ENCODE data around the gene AMMECR1. TPM values are rescaled to one million over a fixed set of nuclear protein-coding genes. Genes with fewer than 3 reads are reported as not detected.

Gene AMMECR1
- total RNA-seq, 2 donors from 2014 or later, result 1.7 to 2.5 TPM

DNA sequence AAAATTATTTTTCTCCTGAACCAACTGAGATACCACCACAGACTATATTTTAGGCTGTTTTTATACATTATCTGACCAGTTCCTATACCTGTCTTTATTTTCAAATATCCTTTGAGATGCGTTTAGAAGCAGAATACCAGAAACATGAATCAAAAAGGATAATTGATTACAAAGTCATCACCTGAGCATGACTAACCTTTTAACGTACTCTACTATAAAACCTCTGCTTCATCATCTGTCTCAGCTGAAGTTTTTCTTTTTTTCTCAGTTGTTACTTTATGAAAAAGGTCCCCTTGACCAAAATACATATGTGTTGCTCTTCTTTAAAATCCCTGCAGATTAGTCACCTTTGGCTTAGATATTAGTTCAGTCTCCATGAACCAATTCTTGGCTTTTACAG is 109.8 kb downstream of the AMMECR1 start:
- TF ChIP-seq, protein P1, sequence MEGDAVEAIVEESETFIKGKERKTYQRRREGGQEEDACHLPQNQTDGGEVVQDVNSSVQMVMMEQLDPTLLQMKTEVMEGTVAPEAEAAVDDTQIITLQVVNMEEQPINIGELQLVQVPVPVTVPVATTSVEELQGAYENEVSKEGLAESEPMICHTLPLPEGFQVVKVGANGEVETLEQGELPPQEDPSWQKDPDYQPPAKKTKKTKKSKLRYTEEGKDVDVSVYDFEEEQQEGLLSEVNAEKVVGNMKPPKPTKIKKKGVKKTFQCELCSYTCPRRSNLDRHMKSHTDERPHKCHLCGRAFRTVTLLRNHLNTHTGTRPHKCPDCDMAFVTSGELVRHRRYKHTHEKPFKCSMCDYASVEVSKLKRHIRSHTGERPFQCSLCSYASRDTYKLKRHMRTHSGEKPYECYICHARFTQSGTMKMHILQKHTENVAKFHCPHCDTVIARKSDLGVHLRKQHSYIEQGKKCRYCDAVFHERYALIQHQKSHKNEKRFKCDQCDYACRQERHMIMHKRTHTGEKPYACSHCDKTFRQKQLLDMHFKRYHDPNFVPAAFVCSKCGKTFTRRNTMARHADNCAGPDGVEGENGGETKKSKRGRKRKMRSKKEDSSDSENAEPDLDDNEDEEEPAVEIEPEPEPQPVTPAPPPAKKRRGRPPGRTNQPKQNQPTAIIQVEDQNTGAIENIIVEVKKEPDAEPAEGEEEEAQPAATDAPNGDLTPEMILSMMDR (IDR thresholded peaks at IDR 0.05), result no peak
- H3K36me3 ChIP-seq, result no peaks in the 10 kb centered on the region
- H3K4me1 ChIP-seq, result no peaks in the 10 kb centered on the region
- no peak overlapping the region for H3K27ac ChIP-seq
- H3K4me3 ChIP-seq, result no peak overlapping the region
- H3K27me3 ChIP-seq, result no peaks in the 10 kb centered on the region
- no peaks in the 10 kb centered on the region for H3K9me3 ChIP-seq
- DNase-seq (ENCODE audit: low spot score), result no peak

DNA sequence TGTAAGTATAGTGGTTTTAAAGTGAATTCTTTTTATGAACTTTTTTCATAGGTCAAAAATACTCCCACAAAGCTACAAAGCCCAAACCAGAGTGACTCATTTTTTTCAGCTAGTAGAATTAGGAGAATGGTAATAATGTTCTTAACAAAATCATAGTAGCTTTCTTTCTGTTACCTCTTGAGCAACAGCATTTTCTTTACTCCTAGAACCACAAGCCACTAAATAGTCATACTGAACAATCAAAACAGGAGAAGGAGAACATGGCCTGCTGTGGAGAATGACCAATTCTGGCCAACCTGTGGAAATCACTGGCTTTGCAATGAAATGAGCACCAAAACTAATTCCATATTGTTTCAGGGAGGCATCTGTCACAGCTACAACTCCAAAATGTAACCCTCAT is 112.9 kb downstream of the AMMECR1 start:
- Histone ChIP-seq H3K4me1 (no peaks in the 10 kb centered on the region), H3K9me3 (no peaks in the 10 kb centered on the region), H3K27ac (no peak overlapping the region), H3K4me3 (no peak overlapping the region), H3K36me3 (no peaks in the 10 kb centered on the region), H3K27me3 (no peaks in the 10 kb centered on the region)
- DNase-seq (ENCODE audit: low spot score), result no peak
- TF ChIP-seq, protein P1 (IDR thresholded peaks at IDR 0.05), result no peak

GRCh38 chrX:110201799-110202198 is 116.1 kb downstream of the AMMECR1 start:
- Histone ChIP-seq H3K36me3 (no peaks in the 10 kb centered on the region), H3K27ac (no peak overlapping the region), H3K9me3 (no peaks in the 10 kb centered on the region), H3K4me1 (no peaks in the 10 kb centered on the region), H3K4me3 (no peak overlapping the region), H3K27me3 (no peaks in the 10 kb centered on the region)
- TF ChIP-seq, protein P1 (IDR thresholded peaks at IDR 0.05), result no peak
- DNase-seq (ENCODE audit: low spot score), result no peak

GRCh38 chrX:110194977-110195376 is 122.9 kb downstream of the AMMECR1 start:
- H3K27ac ChIP-seq, result no peak overlapping the region
- no peak for DNase-seq (ENCODE audit: low spot score)
- H3K9me3 ChIP-seq, result no peaks in the 10 kb centered on the region
- TF ChIP-seq, protein P1 (IDR thresholded peaks at IDR 0.05), result no peak
- no peak overlapping the region for H3K4me3 ChIP-seq
- H3K36me3 ChIP-seq, result no peaks in the 10 kb centered on the region
- H3K4me1 ChIP-seq, result no peaks in the 10 kb centered on the region
- H3K27me3 ChIP-seq, result no peaks in the 10 kb centered on the region

DNA sequence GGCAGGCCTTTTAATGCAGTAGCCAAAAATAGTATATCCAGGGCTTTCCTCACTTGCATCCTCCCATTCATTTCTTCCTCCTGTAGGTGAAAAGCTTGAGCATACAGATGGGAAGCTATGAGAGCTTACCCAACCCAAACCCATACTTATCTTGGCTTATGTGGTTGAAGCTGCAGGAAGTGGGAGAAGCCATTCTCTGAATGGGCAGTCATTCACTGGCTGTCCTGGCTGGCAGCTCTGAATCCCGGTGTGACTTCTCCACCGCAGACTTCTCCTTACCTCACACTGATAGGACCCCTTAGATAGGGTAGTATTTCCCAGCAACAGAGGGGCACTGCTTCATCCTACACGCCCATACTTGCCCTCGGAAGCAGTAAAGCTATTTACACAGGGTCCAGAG is 125.4 kb downstream of the AMMECR1 start:
- no peak overlapping the region for H3K4me3 ChIP-seq
- TF ChIP-seq, protein P1 (IDR thresholded peaks at IDR 0.05), result no peak
- no peaks in the 10 kb centered on the region for H3K9me3 ChIP-seq
- H3K4me1 ChIP-seq, result no peaks in the 10 kb centered on the region
- no peak for DNase-seq (ENCODE audit: low spot score)
- H3K27me3 ChIP-seq, result no peaks in the 10 kb centered on the region
- no peaks in the 10 kb centered on the region for H3K36me3 ChIP-seq
- no peak overlapping the region for H3K27ac ChIP-seq
